ENCODE results near the gene DNAI7. TPM values are rescaled to one million over a fixed set of nuclear protein-coding genes. Genes with fewer than 3 reads are reported as not detected.

Gene DNAI7
- total RNA-seq, 2 donors from 2014 or later, result not detected

GRCh38 chr12:25236190-25236589 lies 41.2 kb upstream of the DNAI7 start:
- DNase-seq, result no peak
- intact Hi-C loops (cut with DNase I), result no loop called here
- TF ChIP-seq CTCF (IDR thresholded peaks at IDR 0.05), result no peak
- H3K4me1 ChIP-seq, result no peaks in the 10 kb centered on the region
- no peak overlapping the region for H3K27ac ChIP-seq
- no peaks in the 10 kb centered on the region for H3K36me3 ChIP-seq
- no peak overlapping the region for H3K9ac ChIP-seq (ENCODE audit: low read depth in 2 of 2, low read length in 2 of 2)
- H3K27me3 ChIP-seq, result no peaks in the 10 kb centered on the region
- H3K4me3 ChIP-seq, result no peak overlapping the region
- no peaks in the 10 kb centered on the region for H3K9me3 ChIP-seq

- Histone ChIP-seq H3K9me3 (no peaks in the 10 kb centered on the region), H3K4me1 (no peaks in the 10 kb centered on the region), H3K4me3 (no peak overlapping the region), H3K27ac (no peak overlapping the region), H3K36me3 (no peaks in the 10 kb centered on the region), H3K27me3 (no peaks in the 10 kb centered on the region), H3K9ac (ENCODE audit: low read depth in 2 of 2, low read length in 2 of 2) (no peak overlapping the region)
- DNase-seq, result no peak
- intact Hi-C loops (cut with DNase I), result no loop called here
- TF ChIP-seq CTCF (IDR thresholded peaks at IDR 0.05), result no peak
Observed at GRCh38 chr12:25213338-25213737, 18.4 kb upstream of the DNAI7 start.

- intact Hi-C loops (cut with DNase I), result no loop called here
Observed at GRCh38 chr12:25208554-25208953, 13.6 kb upstream of the DNAI7 start.

GRCh38 chr12:25207846-25208245 lies 12.9 kb upstream of the DNAI7 start:
- no peak for TF ChIP-seq CTCF (IDR thresholded peaks at IDR 0.05)
- H3K4me1 ChIP-seq, result no peaks in the 10 kb centered on the region
- H3K4me3 ChIP-seq, result no peak overlapping the region
- H3K9ac ChIP-seq (ENCODE audit: low read depth in 2 of 2, low read length in 2 of 2), result no peak overlapping the region
- intact Hi-C loops (cut with DNase I), result no loop called here
- no peaks in the 10 kb centered on the region for H3K9me3 ChIP-seq
- no peak overlapping the region for H3K27ac ChIP-seq
- DNase-seq, result no peak
- H3K36me3 ChIP-seq, result no peaks in the 10 kb centered on the region
- no peaks in the 10 kb centered on the region for H3K27me3 ChIP-seq

More at GRCh38 chr12:25208554-25208953, 13.6 kb upstream of the DNAI7 start:
- Histone ChIP-seq H3K4me1 (no peaks in the 10 kb centered on the region), H3K4me3 (no peak overlapping the region), H3K9ac (ENCODE audit: low read depth in 2 of 2, low read length in 2 of 2) (no peak overlapping the region), H3K27me3 (no peaks in the 10 kb centered on the region), H3K27ac (no peak overlapping the region), H3K36me3 (no peaks in the 10 kb centered on the region), H3K9me3 (no peaks in the 10 kb centered on the region)
- DNase-seq, result no peak
- TF ChIP-seq CTCF (IDR thresholded peaks at IDR 0.05), result no peak

- Histone ChIP-seq H3K27ac (no peak overlapping the region), H3K9me3 (no peaks in the 10 kb centered on the region), H3K4me1 (no peaks in the 10 kb centered on the region), H3K9ac (ENCODE audit: low read depth in 2 of 2, low read length in 2 of 2) (no peak overlapping the region), H3K36me3 (no peaks in the 10 kb centered on the region), H3K27me3 (no peaks in the 10 kb centered on the region), H3K4me3 (no peak overlapping the region)
- TF ChIP-seq CTCF (IDR thresholded peaks at IDR 0.05), result no peak
- DNase-seq, result no peak
- intact Hi-C loops (cut with DNase I), result no loop called here
Observed at GRCh38 chr12:25207411-25207810, 12.5 kb upstream of the DNAI7 start.

GRCh38 chr12:25202137-25202536 lies 7.2 kb upstream of the DNAI7 start:
- H3K4me1 ChIP-seq, result no peaks in the 10 kb centered on the region
- DNase-seq, result no peak
- H3K27ac ChIP-seq, result no peak overlapping the region
- intact Hi-C loops (cut with DNase I), result no loop called here
- H3K9ac ChIP-seq (ENCODE audit: low read depth in 2 of 2, low read length in 2 of 2), result no peak overlapping the region
- H3K9me3 ChIP-seq, result no peaks in the 10 kb centered on the region
- no peak overlapping the region for H3K4me3 ChIP-seq
- no peak for TF ChIP-seq CTCF (IDR thresholded peaks at IDR 0.05)
- H3K27me3 ChIP-seq, result no peaks in the 10 kb centered on the region
- no peaks in the 10 kb centered on the region for H3K36me3 ChIP-seq

All from colonic mucosa (tissue), 4 donors.